GM23248 (cell line): ENCODE results near the gene CHAC1. TPM values are rescaled to one million over a fixed set of nuclear protein-coding genes. Genes with fewer than 3 reads are reported as not detected.
"Not testable (repeated sequence)": the region's sequence is repeated elsewhere in the genome, so short reads cannot be mapped to it uniquely, and the experiment has no call there.

Source experiments
- DNase-seq: peaks from one replicate; pipeline ENCODE4 v3.0.0-alpha.2; 2015
- H2AFZ ChIP-seq: fragments of 200-600 bp; sonication (generic); 2 replicates; pipeline ENCODE4 v1.6.1; 2016; ENCODE audit warnings: antibody characterized with exemption
- H3F3A ChIP-seq: fragments of 200-600 bp; sonication (generic); 2 replicates; pipeline ENCODE4 v1.6.1; 2016; ENCODE audit warnings: mild to moderate bottlenecking, antibody characterized with exemption, mixed run types; ENCODE audit not compliant: insufficient read depth
- H3K27ac ChIP-seq: fragments of 200-600 bp; sonication (generic); 2 replicates; pipeline ENCODE4 v1.5.1; 2016; ENCODE audit warnings: mild to moderate bottlenecking
- H3K27me3 ChIP-seq: fragments of 200-600 bp; sonication (generic); replicated peaks from 2 replicates; pipeline ENCODE4 v1.6.1; 2016; ENCODE audit warnings: mild to moderate bottlenecking; ENCODE audit not compliant: insufficient read depth
- H3K36me3 ChIP-seq: fragments of 200-600 bp; sonication (generic); 2 replicates; pipeline ENCODE4 v1.6.1; 2016; ENCODE audit warnings: low read depth, mild to moderate bottlenecking
- H3K4me1 ChIP-seq: fragments of 200-600 bp; sonication (generic); 2 replicates; pipeline ENCODE4 v1.6.1; 2016; ENCODE audit warnings: mild to moderate bottlenecking; ENCODE audit not compliant: insufficient read depth
- H3K4me2 ChIP-seq: fragments of 200-600 bp; sonication (generic); one replicate; pipeline ENCODE4 v1.6.1; 2016; ENCODE audit warnings: mild to moderate bottlenecking; ENCODE audit not compliant: unreplicated experiment
- H3K4me3 ChIP-seq: fragments of 200-600 bp; sonication (generic); 2 replicates; pipeline ENCODE4 v1.5.1; 2016; ENCODE audit warnings: mild to moderate bottlenecking
- H3K79me2 ChIP-seq: fragments of 200-600 bp; sonication (generic); 2 replicates; pipeline ENCODE4 v1.6.1; 2016; ENCODE audit warnings: mild to moderate bottlenecking; ENCODE audit not compliant: insufficient read depth
- H3K9ac ChIP-seq: fragments of 200-600 bp; sonication (generic); 2 replicates; pipeline ENCODE4 v1.6.1; 2016; ENCODE audit warnings: mild to moderate bottlenecking
- H3K9me2 ChIP-seq: fragments of 200-600 bp; sonication (generic); 2 replicates; pipeline ENCODE4 v1.6.1; 2016; ENCODE audit warnings: mixed run types, mild to moderate bottlenecking, moderate library complexity; ENCODE audit not compliant: insufficient read depth
- H3K9me3 ChIP-seq: fragments of 200-600 bp; sonication (generic); one replicate; pipeline ENCODE4 v1.6.1; 2017; ENCODE audit warnings: low read depth
- H4K20me1 ChIP-seq: fragments of 200-600 bp; sonication (generic); 2 replicates; pipeline ENCODE4 v1.6.0; 2016; ENCODE audit not compliant: insufficient read depth
- EZH2 ChIP-seq: fragments of 200-600 bp; sonication (generic); IDR thresholded peaks from 2 replicates; pipeline ENCODE4 v1.6.1; 2018; ENCODE audit warnings: antibody characterized with exemption, mild to moderate bottlenecking; ENCODE audit not compliant: insufficient read depth, poor library complexity, severe bottlenecking
- EZH2phosphoT487 ChIP-seq: fragments of 200-600 bp; sonication (generic); IDR thresholded peaks from 2 replicates; pipeline ENCODE4 v1.6.1; 2018; ENCODE audit warnings: antibody characterized with exemption, moderate library complexity, mild to moderate bottlenecking, low read depth; ENCODE audit not compliant: insufficient read depth
- WGBS, 2 experiments: methylation state at CpG; one replicate each; pipeline ENCODE4 v1.1.6; 2015 to 2017; ENCODE audit warnings: low lambda C conversion rate in 2 of 2, low coverage in 1 of 2; ENCODE audit errors: missing lambda C conversion rate in 2 of 2; 5-methylcytosine and 5-hydroxymethylcytosine counted together
- in situ Hi-C: fragments of 300-500 bp; cut with MboI; formaldehyde crosslinking; loops from 2 replicates; pipeline ENCODE4 v1.15.0; 2020
- polyA plus RNA-seq: library from polyadenylated mRNA; unstranded; fragments of >200 nt; fragmentation: Nextera tagmentation; extraction: Ambion mirVana; gene quantifications from 2 replicates; pipeline ENCODE4 v1.2.1, GENCODE V29; 2016
- total RNA-seq: library from RNA; depleted of rRNA; stranded (reverse); fragments of >200 nt; shearing (Covaris generic); gene quantifications from 2 replicates; pipeline ENCODE4 v1.2.3, GENCODE V29; 2014

The CHAC1 gene
- total and polyA plus RNA-seq, 2 experiments from 2014 or later = 43.8 to 74.4 TPM

DNA sequence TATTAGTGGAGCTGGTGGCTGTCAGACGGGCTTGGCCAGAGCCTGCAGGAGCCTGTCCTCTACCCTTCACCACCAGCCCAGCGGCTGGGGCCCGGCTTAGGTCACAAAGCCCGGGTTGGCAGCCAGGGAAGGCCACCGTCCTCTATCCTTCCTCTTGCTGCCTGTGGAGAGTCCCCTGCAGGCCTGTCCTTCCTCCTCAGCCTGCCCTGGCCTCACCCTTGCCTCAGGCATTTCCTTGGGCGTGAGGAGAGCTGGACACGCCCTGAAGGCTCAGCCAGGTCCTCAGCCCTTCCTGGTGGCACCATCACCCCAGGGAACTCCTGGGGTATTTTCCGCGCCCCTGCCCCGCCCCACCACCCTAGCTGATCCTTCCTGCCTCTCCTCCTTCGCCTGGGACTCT lies 7.7 kb downstream of the CHAC1 start:
- peaks cover 15% of the 10 kb centered on the region; the same call in 1 of the 2 replicates for H3K36me3 ChIP-seq
- H3K4me2 ChIP-seq = no peak overlapping the region
- in situ Hi-C loops = no loop called here
- peaks cover 12% of the 10 kb centered on the region for H3K4me1 ChIP-seq
- peaks cover 5% of the 10 kb centered on the region for H3K79me2 ChIP-seq
- H3F3A ChIP-seq = peaks cover 9% of the 10 kb centered on the region; the same call in 1 of the 2 replicates
- no peak overlapping the region for H3K9ac ChIP-seq
- no peak overlapping the region for H3K4me3 ChIP-seq
- H3K9me3 ChIP-seq = no peaks in the 10 kb centered on the region
- H3K9me2 ChIP-seq = no peaks in the 10 kb centered on the region
- 72 to 75% methylated on average over 9 to 11 of the region's 11 CpGs for WGBS, 2 experiments
- no peaks in the 10 kb centered on the region; the same call in 1 of the 2 replicates for H4K20me1 ChIP-seq
- no peak overlapping the region for H2AFZ ChIP-seq
- no peak overlapping the region for H3K27ac ChIP-seq
- no peak for DNase-seq
- no peaks in the 10 kb centered on the region for H3K27me3 ChIP-seq
- TF ChIP-seq EZH2phosphoT487 (no peak), EZH2 (no peak)

DNA sequence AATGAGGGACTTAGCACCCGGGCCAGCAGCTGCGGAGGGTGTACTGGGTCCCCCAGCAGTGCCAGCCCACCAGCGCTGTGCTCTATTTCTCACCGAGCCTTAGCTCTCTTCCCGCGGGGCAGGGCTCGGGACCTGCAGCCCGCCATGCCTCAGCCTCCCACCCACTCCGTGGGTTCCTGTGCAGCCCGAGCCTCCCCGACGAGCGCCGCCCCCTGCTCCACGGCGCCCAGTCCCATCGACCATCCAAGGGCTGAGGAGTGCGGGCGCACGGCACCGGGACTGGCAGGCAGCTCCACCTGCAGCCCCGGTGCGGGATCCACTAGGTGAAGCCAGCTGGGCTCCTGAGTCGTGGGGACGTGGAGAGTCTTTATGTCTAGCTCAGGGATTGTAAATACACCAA lies 8.5 kb downstream of the CHAC1 start:
- in situ Hi-C loops, H3F3A ChIP-seq, H3K4me3 ChIP-seq, DNase-seq, H3K9me3 ChIP-seq, H3K9me2 ChIP-seq, H4K20me1 ChIP-seq, H3K79me2 ChIP-seq, H3K36me3 ChIP-seq, H2AFZ ChIP-seq, H3K27me3 ChIP-seq, H3K4me1 ChIP-seq, H3K27ac ChIP-seq, H3K4me2 ChIP-seq, H3K9ac ChIP-seq: not testable (repeated sequence)
- WGBS, 2 experiments = 94 to 100% methylated on average over 6 to 24 of the region's 25 CpGs

DNA sequence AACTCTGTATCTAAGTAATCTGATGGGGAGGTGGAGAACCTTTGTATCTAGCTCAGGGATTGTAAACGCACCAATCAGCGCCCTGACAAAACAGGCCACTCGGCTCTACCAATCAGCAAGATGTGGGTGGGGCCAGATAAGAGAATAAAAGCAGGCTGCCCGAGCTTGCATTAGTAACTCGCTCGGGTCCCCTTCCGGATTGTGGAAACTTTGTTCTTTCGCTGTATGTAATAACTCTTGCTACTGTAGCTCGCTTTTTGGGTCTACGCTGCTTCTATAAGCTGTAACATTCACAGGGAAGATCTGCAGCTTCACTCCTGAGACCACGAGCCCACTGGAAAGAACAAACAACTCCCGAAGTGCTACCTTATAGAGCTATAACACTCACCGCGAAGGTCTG lies 9.0 kb downstream of the CHAC1 start:
- H3K27ac ChIP-seq, H3F3A ChIP-seq, H3K79me2 ChIP-seq, H3K9me2 ChIP-seq, in situ Hi-C loops, H3K4me2 ChIP-seq, H4K20me1 ChIP-seq, H3K9ac ChIP-seq, DNase-seq, H3K4me3 ChIP-seq, H3K27me3 ChIP-seq, H3K9me3 ChIP-seq, H3K4me1 ChIP-seq, H3K36me3 ChIP-seq, H2AFZ ChIP-seq: not testable (repeated sequence)
- WGBS, 2 experiments = 85 to 86% methylated on average over 14 of the region's 14 CpGs

DNA sequence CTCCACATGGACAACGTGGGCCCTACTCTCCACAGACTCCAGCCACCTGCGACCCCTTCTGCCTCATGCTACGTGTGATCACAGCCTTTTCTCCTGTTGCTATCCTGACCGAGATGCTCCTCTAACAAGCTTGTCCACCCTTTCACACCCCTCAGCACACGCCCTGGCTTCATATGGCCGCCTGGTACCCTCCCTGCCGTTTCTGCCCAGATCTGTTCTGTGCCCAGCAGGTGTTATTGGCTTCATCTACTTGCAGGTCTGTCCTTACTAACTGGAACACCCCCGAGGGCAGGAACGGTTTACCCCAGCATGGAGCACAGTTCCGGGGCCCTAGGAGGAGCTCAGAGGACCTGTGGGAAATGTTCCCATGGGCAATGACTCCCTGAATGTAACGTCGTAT lies 9.9 kb downstream of the CHAC1 start:
- Histone ChIP-seq H3K79me2 (no peaks in the 10 kb centered on the region), H3K4me3 (no peak overlapping the region), H3F3A (no peaks in the 10 kb centered on the region; the same call in 1 of the 2 replicates), H3K9me2 (no peaks in the 10 kb centered on the region), H4K20me1 (no peaks in the 10 kb centered on the region), H3K9me3 (no peaks in the 10 kb centered on the region), H3K4me1 (no peaks in the 10 kb centered on the region), H3K27me3 (no peaks in the 10 kb centered on the region), H2AFZ (no peak overlapping the region), H3K36me3 (no peaks in the 10 kb centered on the region), H3K9ac (no peak overlapping the region), H3K4me2 (no peak overlapping the region), H3K27ac (no peak overlapping the region)
- in situ Hi-C loops = no loop called here
- DNase-seq = no peak
- TF ChIP-seq EZH2phosphoT487 (no peak), EZH2 (no peak)
- 80 to 83% methylated on average over 12 of the region's 12 CpGs for WGBS, 2 experiments

DNA sequence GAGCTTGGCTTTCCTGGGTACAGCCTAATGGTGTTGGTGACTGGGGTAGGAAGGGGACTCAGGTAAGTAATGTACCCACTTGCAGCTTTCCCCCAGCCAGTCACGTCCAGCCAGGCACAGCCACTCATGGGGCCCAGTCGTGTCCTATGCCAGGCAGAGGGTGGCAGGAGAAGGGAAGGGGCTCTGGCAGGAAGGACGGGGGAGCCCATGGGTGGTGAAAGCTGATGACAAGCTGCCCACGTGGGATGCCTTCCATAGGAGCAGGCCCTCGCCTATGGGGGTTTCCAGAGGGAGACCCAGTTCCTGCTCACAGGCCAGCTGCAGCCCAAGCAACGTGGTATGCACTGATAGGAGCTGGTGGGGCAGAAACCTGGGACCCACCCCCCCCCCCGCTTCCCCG lies 10.7 kb downstream of the CHAC1 start:
- H3K27ac ChIP-seq = no peak overlapping the region
- no peaks in the 10 kb centered on the region for H3K36me3 ChIP-seq
- H3K9ac ChIP-seq = no peak overlapping the region
- no peaks in the 10 kb centered on the region for H3F3A ChIP-seq
- H3K9me3 ChIP-seq = no peaks in the 10 kb centered on the region
- no peak for DNase-seq
- no peak overlapping the region for H3K4me3 ChIP-seq
- H3K4me2 ChIP-seq = no peak overlapping the region
- H3K4me1 ChIP-seq = no peaks in the 10 kb centered on the region
- no peak overlapping the region for H2AFZ ChIP-seq
- H4K20me1 ChIP-seq = no peaks in the 10 kb centered on the region
- in situ Hi-C loops = no loop called here
- no peaks in the 10 kb centered on the region for H3K27me3 ChIP-seq
- H3K79me2 ChIP-seq = no peaks in the 10 kb centered on the region
- TF ChIP-seq EZH2 = no peak
- TF ChIP-seq EZH2phosphoT487 = no peak
- no peaks in the 10 kb centered on the region for H3K9me2 ChIP-seq
- 69 to 81% methylated on average over 3 to 8 of the region's 8 CpGs for WGBS, 2 experiments
